ENCODE measurements around the gene DCAF11.

The DCAF11 gene

DNA sequence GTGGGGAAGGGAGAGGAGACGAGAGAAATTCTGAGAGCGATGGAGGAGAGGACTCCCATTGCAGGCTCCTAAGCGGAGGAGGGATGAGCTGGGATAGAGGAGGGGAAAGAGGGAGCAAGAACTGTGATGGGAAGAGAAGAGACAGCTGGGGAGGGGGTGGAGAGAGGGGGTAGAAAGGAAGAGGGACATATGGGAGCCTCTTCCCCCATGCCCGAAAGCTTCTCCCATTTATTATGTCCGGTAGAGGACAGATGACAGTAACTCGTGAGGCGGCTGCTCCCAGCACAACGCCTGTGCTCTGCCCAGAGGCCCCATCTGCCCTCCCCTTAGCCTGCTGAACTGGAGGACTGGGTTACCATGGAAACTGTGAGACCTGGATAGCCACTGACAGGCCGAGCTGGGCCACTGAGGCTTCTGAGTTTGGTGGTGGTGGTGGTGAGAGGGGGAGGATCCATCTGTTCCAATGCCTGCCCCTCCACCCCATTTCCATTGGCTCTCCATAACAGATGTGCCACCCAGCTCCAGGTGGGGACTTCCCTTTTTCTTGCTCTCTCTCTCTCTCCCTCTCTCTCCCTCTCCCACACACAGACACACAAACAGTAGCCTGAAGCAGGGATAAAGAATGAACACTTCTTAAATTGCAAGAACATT, 35.0 kb upstream of the DCAF11 start:
- no peak for DNase-seq (ENCODE audit: low spot score)

DNA sequence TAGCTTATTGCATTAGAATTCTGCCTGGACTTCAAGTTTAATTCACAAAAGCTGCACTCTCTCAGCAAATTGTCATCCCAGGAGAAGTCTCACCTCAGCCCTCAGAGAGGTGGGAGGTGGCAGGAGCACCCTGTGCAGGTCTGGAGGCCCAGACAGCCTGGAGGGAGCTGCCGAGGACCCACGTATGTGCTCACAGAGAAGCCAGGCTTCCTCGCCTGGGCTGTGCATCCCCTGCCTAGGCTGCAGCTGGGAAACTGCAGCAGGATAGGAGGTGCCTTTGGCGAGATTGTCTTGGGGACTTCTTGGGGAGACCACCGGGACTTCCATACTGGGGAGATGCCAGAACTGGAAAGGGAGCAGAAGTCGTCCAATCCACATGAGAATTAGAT, 34.4 kb upstream of the DCAF11 start:
- DNase-seq (ENCODE audit: low spot score), result no peak

DNA sequence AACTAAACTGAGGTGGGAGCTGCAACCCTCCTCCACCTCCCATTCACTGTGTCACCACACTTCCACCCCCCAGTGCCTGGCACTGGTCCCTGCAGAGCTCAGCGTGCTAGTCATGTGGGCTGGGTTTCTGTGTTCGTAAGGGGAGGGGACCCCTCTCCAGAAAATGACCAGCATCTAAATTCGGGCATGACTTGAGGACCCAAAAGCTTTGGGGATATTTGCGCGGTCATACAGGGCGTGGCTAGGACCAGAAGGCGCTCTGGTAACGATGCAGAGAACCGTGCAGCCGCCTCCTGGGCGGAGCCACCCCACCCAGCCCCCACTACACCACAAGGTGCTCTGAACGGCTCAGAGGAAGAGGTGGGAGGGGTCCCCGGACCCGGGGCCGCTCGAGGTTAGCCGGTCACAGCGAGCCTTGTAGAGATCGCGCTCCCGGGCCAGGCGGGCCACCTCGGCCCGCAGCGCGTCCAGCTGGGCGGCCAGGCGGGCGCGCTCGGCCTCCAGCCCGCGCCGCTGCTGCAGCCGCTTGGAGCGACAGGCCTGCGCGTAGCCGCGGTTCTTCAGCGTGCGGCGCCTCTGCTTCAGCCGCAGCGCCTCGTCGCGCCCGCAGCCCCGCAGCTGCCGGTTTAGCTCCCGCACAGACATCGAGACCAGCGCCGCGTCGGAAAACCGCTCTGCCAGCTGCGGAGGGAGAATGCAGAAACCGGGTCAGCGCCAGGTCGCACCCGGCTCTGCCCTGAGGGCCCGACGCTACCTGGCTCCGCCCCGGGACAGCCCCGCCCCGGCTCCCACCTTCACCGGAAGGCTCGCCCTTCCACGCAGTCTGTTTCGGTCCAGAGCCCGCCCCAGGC, 33.5 kb upstream of the DCAF11 start:
- peak; percentile 63 for DNase-seq (ENCODE audit: low spot score)

DNA sequence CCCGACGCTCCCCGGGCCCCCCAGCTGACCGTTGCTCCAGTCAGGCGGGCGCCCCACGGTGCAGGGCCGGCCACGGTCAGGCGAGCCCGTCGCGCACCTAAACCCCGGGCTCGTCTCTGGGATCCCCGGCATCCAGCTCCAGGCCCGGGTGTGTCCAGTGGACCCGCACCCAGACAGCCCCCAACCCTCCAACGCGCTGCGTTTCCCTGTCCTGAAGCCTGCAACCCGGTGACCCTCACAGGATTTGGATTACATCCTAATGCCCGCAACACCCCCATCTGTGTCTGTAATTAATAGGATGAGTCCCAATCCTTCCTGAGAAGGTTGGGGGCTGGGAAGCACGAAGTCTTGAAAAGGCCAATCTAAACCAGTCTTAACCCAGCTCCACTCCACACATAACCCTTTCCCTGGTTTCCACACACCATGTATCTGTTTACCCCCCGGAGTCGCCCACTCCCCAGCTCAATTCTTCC, 32.8 kb upstream of the DCAF11 start:
- DNase-seq (ENCODE audit: low spot score), result no peak

DNA sequence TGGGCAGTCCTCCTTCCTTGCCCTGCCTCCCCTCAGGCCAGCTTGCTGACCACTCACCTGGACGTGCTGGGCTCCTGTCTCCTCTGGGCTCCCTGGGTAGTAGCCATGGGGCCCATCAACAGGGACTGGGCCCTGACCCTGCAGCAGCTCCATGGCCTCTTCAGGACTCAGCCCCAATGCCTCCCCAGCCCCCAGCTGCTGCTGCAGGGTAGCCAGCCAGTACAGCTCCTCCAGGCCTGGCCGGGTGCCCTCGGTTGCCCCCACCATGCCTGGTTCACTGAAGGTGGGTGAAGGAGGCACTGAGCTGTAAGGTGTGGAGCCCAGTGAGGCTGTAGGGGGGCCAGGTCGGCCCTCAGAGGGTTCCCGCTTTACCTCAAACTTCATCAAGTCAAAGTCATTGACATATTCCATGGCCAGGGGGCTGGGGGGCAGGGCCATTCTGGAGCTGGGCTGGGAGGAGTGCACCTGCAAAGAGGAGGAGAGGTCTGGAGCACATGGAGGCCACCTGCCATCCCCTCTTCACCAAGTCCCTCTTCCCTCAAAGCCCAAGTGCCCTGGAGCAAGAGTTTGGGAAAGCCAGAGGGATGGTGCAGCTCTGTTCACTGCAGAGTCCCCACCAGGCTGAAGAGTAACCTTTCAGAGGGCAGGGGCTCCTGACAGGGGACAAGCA, 32.0 kb upstream of the DCAF11 start:
- DNase-seq (ENCODE audit: low spot score), result no peak

DNA sequence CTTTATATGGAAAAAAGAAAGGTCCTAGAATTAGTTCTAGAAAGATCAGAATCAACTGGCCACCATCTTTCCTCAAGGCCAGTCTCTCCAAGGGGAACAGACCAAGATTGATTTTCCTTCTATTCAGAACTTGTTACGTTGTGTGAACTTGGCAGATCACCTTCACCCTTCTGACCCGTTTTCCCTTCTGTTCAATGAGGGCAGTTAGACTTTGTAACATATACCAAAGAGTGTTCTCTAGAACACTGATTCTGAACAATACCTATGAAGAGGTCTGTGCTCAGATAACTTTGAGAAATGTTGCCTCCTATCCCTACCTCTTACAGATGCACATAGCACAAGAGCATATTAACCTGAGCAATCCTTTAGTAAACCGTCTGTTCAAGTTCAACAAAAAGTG, 31.1 kb upstream of the DCAF11 start:
- no peak for DNase-seq (ENCODE audit: low spot score)

DNA sequence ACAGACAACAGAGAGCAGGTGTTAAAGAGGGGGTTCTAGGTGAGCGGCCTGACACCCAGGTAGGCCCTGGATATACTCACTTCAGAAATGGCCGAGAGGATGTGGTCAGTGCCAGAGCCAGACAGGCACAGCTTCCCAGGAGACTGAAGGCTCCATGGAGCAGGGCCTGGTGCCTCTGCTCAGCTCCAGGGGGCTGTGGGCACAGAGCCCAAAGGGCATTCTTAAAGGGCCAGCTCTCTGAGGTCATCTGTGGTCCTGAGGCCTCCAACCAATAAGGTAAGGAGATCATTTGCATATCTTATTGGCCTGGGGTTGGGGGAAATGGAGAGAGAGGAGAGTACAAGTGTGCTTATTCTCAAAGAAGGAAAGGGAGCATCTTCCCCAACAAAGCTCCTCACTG, 30.1 kb upstream of the DCAF11 start:
- DNase-seq (ENCODE audit: low spot score), result no peak

DNA sequence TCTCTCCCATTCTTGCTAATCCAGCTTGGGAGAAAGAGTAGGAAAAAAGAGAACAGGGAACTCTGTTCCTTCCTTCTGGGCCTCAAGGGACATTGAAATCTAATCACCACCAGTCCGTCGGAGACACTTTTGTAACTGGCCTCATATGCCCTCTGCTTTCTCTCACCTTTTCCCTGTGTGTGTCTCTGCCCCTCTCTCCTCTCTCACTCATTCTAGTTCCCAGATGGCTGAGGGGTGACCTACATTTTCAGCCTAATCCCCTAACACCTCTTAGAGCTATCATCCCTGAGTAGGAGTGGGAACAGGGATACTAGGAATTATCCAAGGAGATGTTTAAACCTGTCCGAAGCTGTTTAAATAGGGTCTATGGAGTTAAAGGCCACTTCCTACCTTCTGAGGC, 29.4 kb upstream of the DCAF11 start:
- no peak for DNase-seq (ENCODE audit: low spot score)

DNA sequence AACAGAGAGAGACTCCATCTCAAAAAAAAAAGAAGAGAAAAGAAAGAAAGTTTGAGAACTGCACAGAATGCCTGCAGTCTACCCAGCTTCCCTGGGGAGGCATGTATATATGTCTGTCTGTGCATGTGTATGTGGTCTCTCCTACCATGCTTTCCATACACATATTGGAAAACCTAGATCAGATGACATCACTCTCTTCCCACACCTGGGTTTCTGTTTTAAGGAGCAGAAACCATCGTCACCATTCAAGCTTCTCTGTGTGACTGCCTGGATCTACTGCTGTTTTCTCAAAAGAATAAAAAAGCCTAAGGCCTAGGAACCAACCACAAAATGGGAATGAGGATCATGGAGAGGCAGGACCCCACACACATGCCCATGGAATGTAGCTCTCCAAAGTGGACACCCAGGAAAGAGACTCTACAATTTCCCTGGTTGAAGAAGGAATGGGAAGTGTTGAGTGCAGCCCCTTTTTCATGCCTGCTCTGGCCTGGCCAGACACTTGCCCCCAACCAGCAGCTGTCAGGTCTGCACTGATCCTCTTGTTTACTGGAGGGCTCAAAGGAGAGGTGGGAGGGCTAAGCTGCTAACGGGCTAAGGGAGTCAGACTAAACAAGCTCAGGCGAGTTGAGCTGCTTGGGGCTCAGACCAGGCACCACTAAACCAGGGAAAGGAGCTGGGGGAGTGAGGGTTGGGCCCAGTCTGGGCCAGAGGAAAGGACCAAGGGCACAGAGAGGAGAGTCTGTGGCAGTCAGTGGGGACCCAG, 28.2 kb upstream of the DCAF11 start:
- no peak for DNase-seq (ENCODE audit: low spot score)

DNA sequence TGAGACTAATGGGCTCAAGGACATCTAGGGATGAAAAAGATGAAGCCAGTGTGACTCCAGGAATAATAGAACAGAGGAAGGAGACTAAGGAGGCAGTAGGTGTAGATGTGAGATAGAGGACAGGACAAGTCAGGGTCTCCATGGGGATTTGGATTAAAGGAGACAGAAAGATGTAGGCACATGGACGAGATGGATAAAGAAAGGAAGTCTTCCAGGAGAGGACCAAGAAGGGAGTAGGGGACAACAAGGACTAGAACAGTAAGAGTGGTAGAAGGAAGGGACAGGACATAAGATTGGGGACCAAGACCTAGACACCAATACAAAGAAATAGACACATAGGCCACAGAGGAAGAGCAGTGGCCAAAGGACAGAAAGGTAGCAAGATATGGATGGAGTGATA, 27.6 kb upstream of the DCAF11 start:
- no peak for DNase-seq (ENCODE audit: low spot score)

DNA sequence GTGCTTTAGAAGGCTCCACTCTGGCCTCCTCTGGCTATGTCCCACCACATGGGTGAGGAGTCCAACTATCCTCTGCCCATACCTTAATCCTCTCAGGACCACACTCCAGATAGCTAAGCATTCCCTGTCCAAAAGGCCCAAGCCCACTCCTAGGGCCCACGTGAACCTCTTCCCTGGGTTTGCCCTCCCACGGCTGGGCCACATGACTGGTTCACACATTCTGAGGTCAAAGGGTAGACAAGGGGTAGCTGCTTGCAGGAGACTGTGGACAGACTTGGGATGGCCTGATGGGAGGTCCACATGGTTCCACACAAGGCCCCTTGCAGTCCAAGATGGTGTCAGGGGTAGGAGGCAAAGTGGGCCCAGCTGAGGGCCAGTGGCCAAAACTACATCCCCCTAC, 26.5 kb upstream of the DCAF11 start:
- DNase-seq (ENCODE audit: low spot score), result no peak

DNA sequence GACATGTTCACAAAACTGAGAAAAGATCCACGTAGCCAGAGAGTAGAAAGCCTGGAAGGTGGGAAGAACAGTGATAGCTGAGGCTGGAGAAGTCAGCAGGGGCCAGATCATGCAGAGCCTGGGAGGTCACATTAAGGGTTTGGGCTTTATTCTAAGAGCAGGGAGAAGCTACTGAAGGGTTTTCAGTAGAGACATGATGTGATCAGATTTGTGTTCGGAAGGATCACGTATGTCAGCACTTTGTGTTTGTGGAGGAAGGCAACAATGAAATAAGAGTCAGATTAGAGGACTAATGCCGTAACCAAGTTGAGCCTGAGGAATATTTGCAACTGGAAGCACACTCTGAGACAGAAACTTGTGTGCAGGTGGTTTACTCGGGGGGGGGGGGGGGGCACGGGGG, 24.7 kb upstream of the DCAF11 start:
- DNase-seq (ENCODE audit: low spot score), result no peak

DNA sequence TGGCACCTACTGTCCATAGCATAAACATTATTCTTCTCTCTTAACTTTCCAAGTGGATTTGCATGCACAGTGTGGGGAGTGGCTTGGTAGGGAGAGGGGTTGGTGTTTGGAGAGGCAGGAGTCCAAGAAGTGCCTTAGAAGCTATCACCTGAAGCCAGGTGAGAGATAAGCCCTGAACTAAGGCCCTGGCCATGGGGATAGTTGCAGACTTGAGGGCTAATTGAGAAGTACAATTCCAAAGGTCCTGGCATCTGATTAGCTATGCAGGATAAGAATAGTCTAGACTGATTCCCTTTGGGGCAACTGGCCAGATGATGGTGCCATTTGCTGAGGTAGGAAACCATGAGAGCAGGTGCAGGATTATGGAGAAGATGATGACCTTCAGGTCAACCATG, 22.5 kb upstream of the DCAF11 start:
- no peak for DNase-seq (ENCODE audit: low spot score)

DNA sequence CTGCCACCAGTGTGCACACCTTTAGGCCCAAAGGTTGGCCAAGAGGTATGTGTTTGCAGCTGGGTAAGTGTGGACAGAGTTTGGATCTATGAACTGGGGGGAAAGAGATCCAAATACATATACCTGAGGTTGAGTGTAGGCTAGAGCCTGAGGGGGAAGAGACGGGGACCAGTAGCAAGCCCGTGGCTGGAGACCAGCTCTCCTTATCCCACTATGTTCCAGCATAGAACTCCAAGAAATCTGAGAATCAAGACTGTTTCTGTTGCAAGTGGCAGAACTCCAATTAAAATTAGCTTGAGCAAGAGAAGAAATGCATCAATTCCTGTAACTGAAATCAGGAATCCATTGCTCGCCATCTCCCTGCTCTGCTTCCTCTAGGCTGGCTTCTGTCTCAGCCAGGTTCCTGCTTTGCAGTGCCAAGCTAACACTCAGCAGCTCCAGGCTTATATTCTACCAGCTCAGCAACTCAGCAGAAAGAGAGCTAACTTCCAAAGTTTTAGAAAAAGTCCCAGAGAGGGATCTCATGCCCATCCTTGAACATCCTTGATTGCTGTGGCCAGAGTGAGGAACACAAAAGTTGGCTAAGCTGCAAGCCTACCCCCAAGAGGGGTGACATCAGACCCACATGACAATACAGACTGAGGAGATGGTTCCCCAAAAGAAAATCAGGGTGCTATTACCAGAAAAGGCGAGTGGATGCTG, 21.9 kb upstream of the DCAF11 start:
- DNase-seq (ENCODE audit: low spot score), result no peak

DNA sequence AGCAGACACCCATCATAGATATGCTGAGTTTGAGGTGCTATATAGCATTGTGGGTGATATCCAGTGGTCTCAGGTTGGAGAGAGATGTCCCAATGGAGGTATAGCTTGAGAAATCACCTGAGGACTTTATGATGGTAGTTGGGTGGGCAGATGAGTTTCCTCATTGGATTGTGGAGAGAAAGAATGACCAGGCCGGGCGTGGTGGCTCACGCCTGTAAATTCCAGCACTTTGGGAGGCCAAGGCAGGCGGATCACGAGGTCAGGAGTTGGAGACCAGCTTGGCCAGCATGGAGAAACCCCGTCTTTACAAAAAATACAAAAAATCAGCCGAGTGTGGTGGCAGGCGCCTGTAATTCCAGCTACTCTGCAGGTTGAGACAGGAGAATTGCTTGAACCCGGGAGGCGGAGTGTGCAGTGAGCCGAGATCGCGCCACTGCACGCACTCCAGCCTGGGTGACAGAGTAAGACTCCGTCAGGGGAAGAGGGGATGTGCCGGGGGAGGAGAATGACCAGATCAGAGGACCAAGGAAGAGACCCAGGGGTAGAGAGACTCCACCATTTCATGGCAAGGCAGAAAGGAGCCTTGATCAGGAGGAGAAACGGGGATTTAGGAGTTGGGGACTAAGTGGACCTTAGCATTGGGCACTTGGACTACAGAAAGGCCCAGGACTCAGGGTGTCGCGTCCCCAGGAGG, 21.2 kb upstream of the DCAF11 start:
- no peak for DNase-seq (ENCODE audit: low spot score)

DNA sequence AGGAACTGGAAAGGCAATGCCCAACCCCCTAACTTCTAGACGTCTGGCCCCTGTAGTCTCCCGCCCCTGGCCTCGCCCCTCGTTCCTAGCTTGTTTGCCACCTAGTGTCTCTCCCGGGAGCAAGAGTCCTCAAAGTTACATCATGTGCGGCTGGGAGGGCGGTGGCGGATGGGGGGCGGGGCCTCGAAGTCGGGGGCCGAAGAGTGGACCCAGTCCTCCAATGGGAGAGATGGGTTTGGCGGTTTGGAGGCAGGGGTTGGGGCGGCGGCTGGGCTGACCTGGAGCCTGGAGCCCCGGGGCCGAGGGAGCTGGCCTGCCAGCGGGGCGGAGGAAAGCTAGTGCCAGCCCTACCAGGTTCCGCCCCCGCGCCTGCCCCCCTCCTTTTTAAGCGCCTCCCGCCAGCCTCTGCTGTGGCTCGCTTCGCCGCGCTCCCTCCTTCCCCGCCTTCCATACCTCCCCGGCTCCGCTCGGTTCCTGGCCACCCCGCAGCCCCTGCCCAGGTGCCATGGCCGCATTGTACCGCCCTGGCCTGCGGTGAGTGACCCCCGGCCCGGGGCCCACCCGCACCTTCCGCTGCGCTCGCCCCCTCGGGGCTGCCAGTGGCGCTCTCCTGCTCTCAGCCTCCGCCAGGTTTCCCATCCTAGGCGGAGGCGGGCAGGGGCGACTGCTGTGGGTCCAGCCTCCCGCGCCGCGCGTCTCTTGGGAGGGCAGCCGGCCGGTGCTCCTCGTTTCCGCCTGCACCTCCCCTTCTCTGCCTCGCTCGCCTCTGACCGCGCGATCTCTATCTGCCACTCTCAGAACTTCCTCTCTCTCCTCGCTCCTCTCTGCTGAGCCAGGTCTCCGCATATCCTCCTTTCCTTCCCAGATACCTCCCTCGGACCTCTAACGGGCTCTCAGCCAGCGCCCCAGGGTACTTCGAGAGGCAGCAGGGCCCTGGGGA, 20.4 kb upstream of the DCAF11 start, which contains the start of gene PCK2:
PCK2 (plus strand) TSS at position 411 of the 940 bp plus-strand sequence; CDS start at position 506, 95 bp downstream.
- DNase-seq (ENCODE audit: low spot score), result peak; percentile 59

DNA sequence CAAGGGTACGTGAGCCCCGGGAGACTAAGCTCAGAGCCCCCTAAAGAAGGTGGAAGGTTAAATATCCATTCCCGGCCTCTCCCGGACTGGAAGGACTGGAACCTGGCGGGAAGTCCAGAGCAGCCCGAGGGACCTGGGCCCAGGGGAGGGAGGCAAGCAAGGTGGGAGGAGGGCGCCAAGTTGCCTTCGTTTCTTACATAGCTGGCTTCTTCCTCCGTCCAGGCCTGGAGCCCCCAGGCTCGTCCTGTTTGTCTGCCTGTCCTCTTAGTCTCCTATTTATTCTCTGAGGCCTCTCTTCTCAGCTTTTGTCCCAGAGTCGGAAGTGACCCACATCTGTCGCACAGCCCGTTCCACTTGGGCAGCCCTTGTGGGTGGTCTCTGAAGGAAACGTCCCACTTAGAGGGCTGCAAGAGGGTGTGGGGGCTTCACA, 19.7 kb upstream of the DCAF11 start:
- no peak for DNase-seq (ENCODE audit: low spot score)

DNA sequence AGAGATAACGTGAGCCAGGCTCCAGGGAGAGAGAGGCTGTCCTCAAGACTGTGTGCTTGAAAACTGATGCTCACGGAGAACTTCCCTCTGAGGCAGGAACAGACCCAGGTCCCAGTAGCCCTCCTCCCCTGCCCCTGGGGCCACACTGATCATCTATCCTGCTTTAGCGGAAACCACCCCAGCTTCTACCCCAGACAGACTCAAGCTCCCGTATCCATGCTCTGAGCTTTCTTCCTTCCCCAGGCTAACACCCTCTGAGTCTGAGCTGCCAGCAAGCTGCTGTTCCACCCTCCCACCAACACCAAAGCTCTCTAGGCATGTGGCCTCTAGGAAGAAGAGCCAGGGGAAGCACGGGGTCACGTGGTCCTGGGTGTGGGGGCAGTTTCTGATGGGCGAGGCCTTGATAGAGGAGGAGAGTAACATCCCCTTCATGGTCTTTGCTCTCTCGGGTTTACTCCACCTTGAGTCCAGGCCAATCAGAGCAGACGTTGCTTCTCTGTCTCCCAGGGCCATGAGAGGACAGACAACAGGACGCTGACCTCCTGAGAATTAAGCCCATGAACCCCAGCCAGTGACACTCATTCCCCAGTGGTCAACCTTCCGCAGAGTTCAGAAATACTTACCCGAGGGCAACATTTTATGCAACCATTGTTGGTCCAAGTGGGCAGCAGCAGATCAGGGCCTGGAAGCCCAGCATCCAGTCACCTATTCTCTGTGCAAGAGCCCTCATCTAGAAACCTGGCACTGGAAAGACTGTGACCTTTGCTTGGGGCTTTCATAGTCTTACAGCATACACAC, 19.1 kb upstream of the DCAF11 start:
- peak; percentile 25 for DNase-seq (ENCODE audit: low spot score)

Measured in pons (tissue), 1 donor.